HG02981 (cell line): ENCODE measurements around the gene MAN2B1.
"Not testable (repeated sequence)": the region's sequence is repeated elsewhere in the genome, so short reads cannot be mapped to it uniquely, and the experiment has no call there.

Experiments
- ATAC-seq: cut with Tn5 transposase; IDR thresholded peaks from one replicate; pipeline ENCODE4 v1.9.1; 2021; ENCODE audit warnings: mild to moderate bottlenecking, moderate library complexity; ENCODE audit not compliant: unreplicated experiment

Gene MAN2B1

GRCh38 chr19:12689581-12690216 is 23.2 kb upstream of the MAN2B1 start:
- ATAC-seq, result no peak

- ATAC-seq, result no peak
These were observed 22.5 kb upstream of the MAN2B1 start for GRCh38 chr19:12689012-12689411.

GRCh38 chr19:12687496-12688196 is 21.1 kb upstream of the MAN2B1 start, which contains the start of gene GNG14:
Gene GNG14 (plus strand): TSS chr19:12687998. CDS start chr19:12688049, 51 bp downstream.
- ATAC-seq, result no peak

- no peak for ATAC-seq
These were observed 19.3 kb upstream of the MAN2B1 start for GRCh38 chr19:12685831-12686230.

GRCh38 chr19:12681074-12681987 is 14.8 kb upstream of the MAN2B1 start, which contains the start of gene DHPS:
Gene DHPS (minus strand): TSS chr19:12681880. CDS start chr19:12681766, 114 bp downstream.
- ATAC-seq, result peak; percentile 58

- ATAC-seq, result no peak
These were observed 13.5 kb upstream of the MAN2B1 start for GRCh38 chr19:12680034-12680433.

GRCh38 chr19:12678039-12678438 is 11.5 kb upstream of the MAN2B1 start:
- not testable (repeated sequence) for ATAC-seq

- ATAC-seq, result no peak
These were observed 10.4 kb upstream of the MAN2B1 start for GRCh38 chr19:12676928-12677327.

- no peak for ATAC-seq
These were observed 9.8 kb upstream of the MAN2B1 start for GRCh38 chr19:12676384-12676792.

GRCh38 chr19:12675940-12676339 is 9.4 kb upstream of the MAN2B1 start:
- no peak for ATAC-seq

- ATAC-seq, result no peak
These were observed 8.9 kb upstream of the MAN2B1 start for GRCh38 chr19:12675399-12675798.

GRCh38 chr19:12672744-12673143 is 6.2 kb upstream of the MAN2B1 start:
- ATAC-seq, result no peak

GRCh38 chr19:12670159-12670928 is 3.8 kb upstream of the MAN2B1 start:
- ATAC-seq, result no peak

- ATAC-seq, result no peak
These were observed 3.0 kb upstream of the MAN2B1 start for GRCh38 chr19:12669270-12670158.

GRCh38 chr19:12668932-12669269 is 2.4 kb upstream of the MAN2B1 start:
- no peak for ATAC-seq

GRCh38 chr19:12668346-12668745 is 1.8 kb upstream of the MAN2B1 start:
- no peak for ATAC-seq

- ATAC-seq, result no peak
These were observed 1.3 kb upstream of the MAN2B1 start for GRCh38 chr19:12667731-12668302.

- no peak for ATAC-seq
These were observed 774 bp downstream of the MAN2B1 start for GRCh38 chr19:12665671-12666264.

GRCh38 chr19:12665281-12665573 is 1.3 kb downstream of the MAN2B1 start:
- ATAC-seq, result no peak
